Activated CD4-positive, alpha-beta memory T cell treated with anti-CD3 and anti-CD28 coated beads for 36 hours (primary cell): ENCODE measurements around the gene HSD17B12. TPM values are rescaled to one million over a fixed set of nuclear protein-coding genes. Genes with fewer than 3 reads are reported as not detected.

Experiments
- CTCF ChIA-PET: fragments of 350-600 bp; sonication (Branson Sonifier 250); formaldehyde crosslinking; loops from one replicate; lab custom pipeline; 2021; ENCODE audit warnings: antibody characterized with exemption, inconsistent platforms; lab: Charles Lee
- POLR2A ChIA-PET: fragments of 350-600 bp; sonication (Branson Sonifier 250); formaldehyde crosslinking; loops from one replicate; lab custom pipeline; 2021; ENCODE audit warnings: antibody characterized with exemption; lab: Charles Lee
- DNase-seq: peaks from one replicate; pipeline ENCODE4 v3.0.0-alpha.2; 2020
- H3K27ac Mint-ChIP-seq: one replicate; pipeline ENCODE4 v1.8.0; 2021; ENCODE audit warnings: mixed read lengths
- H3K27me3 Mint-ChIP-seq: one replicate; pipeline ENCODE4 v1.8.0; 2021; ENCODE audit warnings: mixed read lengths
- H3K36me3 Mint-ChIP-seq: one replicate; pipeline ENCODE4 v1.8.0; 2021; ENCODE audit warnings: mixed read lengths
- H3K4me1 Mint-ChIP-seq: one replicate; pipeline ENCODE4 v1.8.0; 2021; ENCODE audit warnings: low read depth, mixed read lengths
- H3K4me3 Mint-ChIP-seq: one replicate; pipeline ENCODE4 v1.8.0; 2021; ENCODE audit warnings: mild to moderate bottlenecking, mixed read lengths
- H3K9me3 Mint-ChIP-seq: one replicate; pipeline ENCODE4 v1.8.0; 2021; ENCODE audit warnings: mixed read lengths
- intact Hi-C: fragments of 100-400 bp; cut with micrococcal nuclease; formaldehyde crosslinking; loops from one replicate; pipeline ENCODE4 v1.15.1; 2023
- total RNA-seq, 2 experiments: library from RNA; stranded (reverse); gene quantifications; one replicate each; pipeline ENCODE4 v1.2.3, GENCODE V29; 2021

HSD17B12 gene
- total RNA-seq, 2 experiments from 2014 or later: 32.8 to 35.3 TPM

- H3K4me3 Mint-ChIP-seq: no peak overlapping the region
- H3K4me1 Mint-ChIP-seq: no peaks in the 10 kb centered on the region
- no peak for DNase-seq
- peaks cover 19% of the 10 kb centered on the region for H3K36me3 Mint-ChIP-seq
- CTCF ChIA-PET: no interaction called here
- no peak overlapping the region for H3K27ac Mint-ChIP-seq
- POLR2A ChIA-PET: no interaction called here
- intact Hi-C loops: no loop called here
- no peaks in the 10 kb centered on the region for H3K27me3 Mint-ChIP-seq
- no peaks in the 10 kb centered on the region for H3K9me3 Mint-ChIP-seq
Observed at GRCh38 chr11:43723617-43724016, 43.1 kb downstream of the HSD17B12 start.

- Mint-ChIP-seq H3K4me3 (no peak overlapping the region), H3K4me1 (peaks cover 4% of the 10 kb centered on the region), H3K36me3 (peaks cover 21% of the 10 kb centered on the region), H3K27me3 (no peaks in the 10 kb centered on the region), H3K9me3 (peaks cover 5% of the 10 kb centered on the region), H3K27ac (no peak overlapping the region)
- DNase-seq: no peak
- CTCF ChIA-PET: no interaction called here
- POLR2A ChIA-PET: no interaction called here
- intact Hi-C loops: no loop called here
Observed at GRCh38 chr11:43732225-43732624, 51.7 kb downstream of the HSD17B12 start.

- Mint-ChIP-seq H3K27me3 (no peaks in the 10 kb centered on the region), H3K4me3 (no peak overlapping the region), H3K36me3 (peaks cover 25% of the 10 kb centered on the region), H3K27ac (no peak overlapping the region), H3K9me3 (peaks cover 5% of the 10 kb centered on the region), H3K4me1 (peaks cover 4% of the 10 kb centered on the region)
- no peak for DNase-seq
- intact Hi-C loops: no loop called here
- POLR2A ChIA-PET: no interaction called here
- CTCF ChIA-PET: no interaction called here
Observed at GRCh38 chr11:43734256-43734655, 53.7 kb downstream of the HSD17B12 start.

DNA sequence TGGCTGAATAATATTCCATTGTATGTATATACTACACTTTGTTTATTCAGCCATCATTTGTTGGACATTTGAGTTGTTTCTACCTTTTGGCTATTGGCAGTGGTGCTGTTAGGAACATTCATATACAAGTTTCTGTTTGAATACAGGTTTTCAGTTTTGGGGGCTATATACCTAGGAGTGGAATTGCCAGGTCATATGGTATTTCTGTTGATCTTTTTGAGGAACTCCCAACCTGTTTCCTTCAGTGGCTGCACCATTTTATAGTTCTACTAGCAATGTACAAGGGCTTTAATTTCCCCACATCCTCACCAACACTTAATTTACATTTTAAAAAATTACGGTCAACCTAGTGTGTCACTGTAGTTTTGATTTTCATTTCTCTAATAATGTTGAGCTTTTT lies 54.6 kb downstream of the HSD17B12 start:
- Mint-ChIP-seq H3K27me3 (no peaks in the 10 kb centered on the region), H3K4me3 (no peak overlapping the region), H3K4me1 (peaks cover 4% of the 10 kb centered on the region), H3K36me3 (peaks cover 29% of the 10 kb centered on the region), H3K9me3 (peaks cover 5% of the 10 kb centered on the region), H3K27ac (no peak overlapping the region)
- intact Hi-C loops: no loop called here
- CTCF ChIA-PET: no interaction called here
- no peak for DNase-seq
- POLR2A ChIA-PET: no interaction called here

DNA sequence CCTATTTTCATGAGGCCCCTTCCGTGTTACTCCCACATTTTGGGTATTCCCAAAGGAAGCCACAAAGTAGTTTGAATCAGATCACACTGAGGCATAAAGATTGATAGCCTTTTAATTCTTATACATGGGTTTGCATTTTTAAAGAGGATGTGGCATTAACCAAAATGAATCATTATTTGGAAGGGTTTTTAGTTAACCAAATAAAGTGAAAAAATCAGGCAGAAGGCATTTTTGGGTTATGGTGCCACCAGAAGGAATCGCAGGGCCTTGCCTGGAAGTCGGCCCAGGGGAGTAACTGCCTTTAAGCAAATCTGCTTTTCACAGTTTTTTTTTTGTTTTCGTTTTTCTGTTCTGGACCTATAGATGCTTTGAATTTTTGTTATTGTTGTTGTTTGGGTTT lies 55.4 kb downstream of the HSD17B12 start:
- ChIA-PET CTCF (no interaction called here), POLR2A (no interaction called here)
- Mint-ChIP-seq H3K9me3 (peaks cover 5% of the 10 kb centered on the region), H3K27me3 (no peaks in the 10 kb centered on the region), H3K4me1 (peaks cover 4% of the 10 kb centered on the region), H3K4me3 (no peak overlapping the region), H3K36me3 (peaks cover 33% of the 10 kb centered on the region), H3K27ac (no peak overlapping the region)
- no peak for DNase-seq
- intact Hi-C loops: no loop called here

DNA sequence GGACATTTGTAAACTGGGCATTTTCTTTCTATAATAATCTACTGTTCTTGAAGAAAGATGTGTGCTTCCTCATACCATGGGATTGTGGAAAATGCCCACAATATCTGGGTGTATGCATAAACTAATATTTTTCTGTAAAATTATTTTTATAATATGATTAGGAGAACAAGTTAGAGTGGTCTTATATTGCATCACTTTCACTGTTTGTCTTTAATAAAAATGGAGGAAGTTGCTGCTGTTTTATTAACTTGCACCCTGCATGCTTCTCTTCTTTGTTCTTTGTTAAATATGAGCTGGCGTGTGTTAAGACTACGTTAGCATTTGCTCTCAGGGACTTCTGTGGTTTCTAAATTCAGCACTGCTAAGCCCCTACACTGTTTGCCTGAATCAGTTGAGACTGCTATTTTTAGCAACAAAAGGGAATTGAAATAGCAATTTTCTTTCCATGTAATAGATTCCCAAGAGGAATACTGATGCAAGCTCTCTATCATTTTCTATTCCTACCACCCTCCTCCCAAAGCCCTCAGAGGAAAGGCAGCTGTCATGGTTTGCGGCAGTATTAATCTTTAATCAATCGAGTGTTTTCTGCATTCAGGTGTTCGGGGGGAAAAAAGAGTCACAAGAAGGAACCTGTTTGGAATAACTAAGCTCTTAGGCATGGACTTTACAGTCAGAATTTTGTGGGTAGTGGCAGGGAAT lies 56.1 kb downstream of the HSD17B12 start:
- Mint-ChIP-seq H3K4me3 (no peak overlapping the region), H3K27me3 (no peaks in the 10 kb centered on the region), H3K36me3 (peaks cover 33% of the 10 kb centered on the region), H3K27ac (no peak overlapping the region), H3K4me1 (peaks cover 4% of the 10 kb centered on the region), H3K9me3 (peaks cover 5% of the 10 kb centered on the region)
- intact Hi-C loops: no loop called here
- CTCF ChIA-PET: no interaction called here
- no peak for DNase-seq
- POLR2A ChIA-PET: no interaction called here

GRCh38 chr11:43737201-43737590 lies 56.7 kb downstream of the HSD17B12 start:
- no peak overlapping the region for H3K4me3 Mint-ChIP-seq

GRCh38 chr11:43738600-43739409 lies 58.3 kb downstream of the HSD17B12 start:
- Mint-ChIP-seq H3K4me3 (no peak overlapping the region), H3K27me3 (no peaks in the 10 kb centered on the region), H3K4me1 (peaks cover 4% of the 10 kb centered on the region), H3K9me3 (peaks cover 14% of the 10 kb centered on the region), H3K36me3 (peaks cover 42% of the 10 kb centered on the region), H3K27ac (no peak overlapping the region)
- no peak for DNase-seq
- ChIA-PET POLR2A (no interaction called here), CTCF (no interaction called here)
- intact Hi-C loops: no loop called here

More at GRCh38 chr11:43737201-43737590, 56.7 kb downstream of the HSD17B12 start:
- Mint-ChIP-seq H3K36me3 (peaks cover 33% of the 10 kb centered on the region), H3K9me3 (peaks cover 5% of the 10 kb centered on the region), H3K4me1 (peaks cover 4% of the 10 kb centered on the region), H3K27me3 (no peaks in the 10 kb centered on the region), H3K27ac (no peak overlapping the region)
- ChIA-PET POLR2A (no interaction called here), CTCF (no interaction called here)
- no peak for DNase-seq
- intact Hi-C loops: no loop called here

- no peak overlapping the region for H3K4me3 Mint-ChIP-seq
- no peaks in the 10 kb centered on the region for H3K4me1 Mint-ChIP-seq
- intact Hi-C loops: no loop called here
- no peak overlapping the region for H3K27ac Mint-ChIP-seq
- H3K9me3 Mint-ChIP-seq: peaks cover 22% of the 10 kb centered on the region
- no peaks in the 10 kb centered on the region for H3K27me3 Mint-ChIP-seq
- DNase-seq: no peak
- ChIA-PET CTCF (no interaction called here), POLR2A (no interaction called here)
- peaks cover 39% of the 10 kb centered on the region for H3K36me3 Mint-ChIP-seq
Observed at GRCh38 chr11:43746670-43747069, 66.1 kb downstream of the HSD17B12 start.

DNA sequence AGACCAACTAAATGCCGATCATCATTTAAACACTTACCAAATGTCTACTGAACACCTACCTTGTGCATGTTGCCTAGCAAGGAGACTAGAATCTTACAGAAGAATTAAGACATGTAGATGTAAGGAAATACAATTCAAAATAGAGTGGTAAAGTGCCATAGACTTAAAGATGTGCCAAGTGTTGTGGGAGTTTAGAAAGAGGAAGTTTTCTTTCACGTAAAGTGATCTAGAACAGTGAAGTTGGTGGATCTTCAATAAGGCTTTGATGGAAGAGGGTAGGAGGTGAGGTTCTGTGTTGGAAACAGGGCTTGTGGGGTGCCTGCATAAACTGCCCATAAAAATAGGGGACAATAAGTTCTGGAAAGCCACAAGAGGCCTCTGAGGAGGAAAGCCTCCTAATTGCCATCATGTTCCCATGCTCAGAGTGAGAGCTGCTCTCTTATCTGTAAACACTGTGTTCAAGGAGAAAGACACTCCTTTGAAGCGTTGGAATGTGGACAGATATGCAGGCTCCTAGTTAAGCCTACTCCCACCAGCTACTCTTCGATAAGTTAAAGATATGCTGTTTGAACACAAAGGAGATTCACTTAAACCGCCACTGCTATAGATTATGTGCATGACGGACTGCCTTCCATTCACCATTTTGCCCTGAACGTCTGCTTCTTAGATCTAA lies 66.7 kb downstream of the HSD17B12 start:
- Mint-ChIP-seq H3K4me3 (no peak overlapping the region), H3K36me3 (peaks cover 37% of the 10 kb centered on the region), H3K4me1 (no peaks in the 10 kb centered on the region), H3K9me3 (peaks cover 22% of the 10 kb centered on the region), H3K27ac (no peak overlapping the region), H3K27me3 (no peaks in the 10 kb centered on the region)
- ChIA-PET POLR2A (no interaction called here), CTCF (interaction anchor here (0.6 kb wide), 1 partner anchor 152 kb away, joined by 3 read pairs; no protein-coding TSS in a partner anchor)
- no peak for DNase-seq
- intact Hi-C loops: no loop called here

DNA sequence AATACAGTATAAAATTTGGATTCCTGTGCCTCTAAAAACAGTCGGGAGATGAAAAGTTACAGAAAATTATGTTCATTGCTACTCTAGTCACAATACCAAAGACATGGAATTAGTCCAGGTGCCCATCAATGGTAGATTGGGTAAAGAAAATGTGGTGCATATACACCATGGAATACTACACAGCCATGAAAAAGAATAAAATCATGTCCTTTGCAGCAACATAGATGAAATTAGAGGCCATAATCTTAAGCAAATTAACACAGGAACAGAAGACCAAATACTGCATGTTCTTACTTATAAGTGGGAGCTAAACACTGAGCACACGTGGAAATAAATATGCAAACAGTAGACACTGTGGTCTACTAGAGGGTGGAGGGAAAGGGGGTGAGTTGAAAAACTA lies 67.6 kb downstream of the HSD17B12 start:
- ChIA-PET CTCF (interaction anchor here (0.6 kb wide), 1 partner anchor 152 kb away, joined by 3 read pairs; no protein-coding TSS in a partner anchor), POLR2A (no interaction called here)
- Mint-ChIP-seq H3K4me1 (no peaks in the 10 kb centered on the region), H3K4me3 (no peak overlapping the region), H3K27me3 (no peaks in the 10 kb centered on the region), H3K9me3 (peaks cover 21% of the 10 kb centered on the region), H3K36me3 (peaks cover 32% of the 10 kb centered on the region), H3K27ac (no peak overlapping the region)
- intact Hi-C loops: no loop called here
- no peak for DNase-seq

GRCh38 chr11:43751726-43752125 lies 71.2 kb downstream of the HSD17B12 start:
- Mint-ChIP-seq H3K36me3 (peaks cover 34% of the 10 kb centered on the region), H3K4me1 (peaks cover 3% of the 10 kb centered on the region), H3K9me3 (peaks cover 10% of the 10 kb centered on the region), H3K27ac (no peak overlapping the region), H3K4me3 (no peak overlapping the region), H3K27me3 (no peaks in the 10 kb centered on the region)
- CTCF ChIA-PET: no interaction called here
- intact Hi-C loops: no loop called here
- POLR2A ChIA-PET: no interaction called here
- DNase-seq: no peak
